ENCODE measurements around the gene OLA1. TPM values are rescaled to one million over a fixed set of nuclear protein-coding genes. Genes with fewer than 3 reads are reported as not detected.

Gene OLA1
- polyA plus RNA-seq, 2 of the 4 experiments (the other 2 are of a cell fraction): 127 to 226 TPM

Small RNA genes lying within 50 kb of the gene (small RNA-seq; reads per million reads assigned to genes)
- 0 reads per million in 6 experiments for gene RF00019

Other genes with a start within 250 kb of the OLA1 start
- gene SP9, start 86.4 kb upstream of the OLA1 start, polyA plus RNA-seq (2011; rRNA removed): 2.5 and 3.8 TPM in 2 replicates
- 2.5 to 3.3 TPM (median 3.2 TPM) in 3 replicates for gene SP9, start 86.4 kb upstream of the OLA1 start, polyA plus RNA-seq (2017; fragmentation: RNase III; extraction: RNeasy Plus Mini Kit Qiagen cat#74134 plus additional on column Dnase treatment)
- 17.7 and 28.5 TPM in 2 replicates for gene SCRN3, start 147.2 kb upstream of the OLA1 start, polyA plus RNA-seq (2011; rRNA removed)
- 24.0 to 25.5 TPM (median 24.4 TPM) in 3 replicates for gene SCRN3, start 147.2 kb upstream of the OLA1 start, polyA plus RNA-seq (2017; fragmentation: RNase III; extraction: RNeasy Plus Mini Kit Qiagen cat#74134 plus additional on column Dnase treatment)
- 1.5 and 1.7 TPM in 2 replicates for gene GPR155, start 238.5 kb upstream of the OLA1 start, polyA plus RNA-seq (2011; rRNA removed)
- 0.49 to 0.86 TPM (median 0.63 TPM) in 3 replicates for gene GPR155, start 238.5 kb upstream of the OLA1 start, polyA plus RNA-seq (2017; fragmentation: RNase III; extraction: RNeasy Plus Mini Kit Qiagen cat#74134 plus additional on column Dnase treatment)

Measured in A549 (cell line).